ENCODE results near the gene TEX51. TPM values are rescaled to one million over a fixed set of nuclear protein-coding genes. Genes with fewer than 3 reads are reported as not detected.
A peak's percentile ranks its signal among the peaks of the same experiment; 100 is the strongest.

TEX51 gene
- total and polyA plus RNA-seq, 11 donors = not detected

- Histone ChIP-seq H3K27ac (no peak overlapping the region), H3K36me3 (no peaks in the 10 kb centered on the region), H3K4me3 (no peak overlapping the region), H3K4me1 (no peaks in the 10 kb centered on the region), H3K27me3 (no peaks in the 10 kb centered on the region), H3K9me3 (no peaks in the 10 kb centered on the region)
- 85 to 91% (median 87%) methylated on average over 9 of the region's 9 CpGs for WGBS, 4 donors
- ATAC-seq (no peak), DNase-seq (peak in 1 of 5 donors; percentile 7)
- TF ChIP-seq CTCF (IDR thresholded peaks at IDR 0.05) = no peak
- TF ChIP-seq POLR2A (IDR thresholded peaks at IDR 0.05) = no peak
- intact Hi-C loops (cut with DNase I) = no loop called here
Observed at GRCh38 chr2:126894585-126895182, 4.0 kb upstream of the TEX51 start.

DNA sequence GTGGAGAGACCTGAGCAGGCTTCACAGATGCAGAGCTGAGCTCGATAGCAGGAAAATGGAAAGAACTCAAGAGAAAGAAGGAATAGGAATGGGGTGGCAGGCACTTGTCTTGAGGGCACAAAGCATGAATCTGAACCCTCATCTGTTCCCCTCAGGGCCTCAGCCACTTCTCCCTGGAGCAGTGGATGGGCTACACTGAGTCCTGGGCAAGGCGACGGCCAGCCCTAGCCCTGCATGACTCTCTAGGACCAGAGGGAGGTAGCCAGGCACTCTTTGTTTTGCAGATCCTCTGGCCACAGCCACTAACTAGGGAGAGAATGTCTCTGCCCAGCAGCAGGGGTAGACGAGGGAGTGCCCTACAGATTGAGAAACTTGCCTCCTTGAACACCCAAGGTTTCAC, 3.4 kb upstream of the TEX51 start:
- TF ChIP-seq POLR2A (IDR thresholded peaks at IDR 0.05) = no peak
- no peak for TF ChIP-seq CTCF (IDR thresholded peaks at IDR 0.05)
- Histone ChIP-seq H3K36me3 (no peaks in the 10 kb centered on the region), H3K9me3 (no peaks in the 10 kb centered on the region), H3K4me1 (no peaks in the 10 kb centered on the region), H3K27ac (no peak overlapping the region), H3K4me3 (no peak overlapping the region), H3K27me3 (no peaks in the 10 kb centered on the region)
- intact Hi-C loops (cut with DNase I) = no loop called here
- peak in 2 of 5 donors; percentile 2 to 6 for DNase-seq
- ATAC-seq = no peak
- 55 to 62% (median 59%) methylated on average over 4 of the region's 4 CpGs for WGBS, 4 donors

GRCh38 chr2:126896471-126896870, 2.2 kb upstream of the TEX51 start:
- 58 to 79% (median 71%) methylated on average over 4 of the region's 4 CpGs for WGBS, 4 donors
- Histone ChIP-seq H3K4me3 (no peak overlapping the region), H3K27ac (no peak overlapping the region), H3K4me1 (no peaks in the 10 kb centered on the region), H3K27me3 (no peaks in the 10 kb centered on the region), H3K9me3 (no peaks in the 10 kb centered on the region), H3K36me3 (no peaks in the 10 kb centered on the region)
- intact Hi-C loops (cut with DNase I) = no loop called here
- TF ChIP-seq CTCF (IDR thresholded peaks at IDR 0.05) (no peak), POLR2A (IDR thresholded peaks at IDR 0.05) (no peak)
- DNase-seq (no peak), ATAC-seq (no peak)

DNA sequence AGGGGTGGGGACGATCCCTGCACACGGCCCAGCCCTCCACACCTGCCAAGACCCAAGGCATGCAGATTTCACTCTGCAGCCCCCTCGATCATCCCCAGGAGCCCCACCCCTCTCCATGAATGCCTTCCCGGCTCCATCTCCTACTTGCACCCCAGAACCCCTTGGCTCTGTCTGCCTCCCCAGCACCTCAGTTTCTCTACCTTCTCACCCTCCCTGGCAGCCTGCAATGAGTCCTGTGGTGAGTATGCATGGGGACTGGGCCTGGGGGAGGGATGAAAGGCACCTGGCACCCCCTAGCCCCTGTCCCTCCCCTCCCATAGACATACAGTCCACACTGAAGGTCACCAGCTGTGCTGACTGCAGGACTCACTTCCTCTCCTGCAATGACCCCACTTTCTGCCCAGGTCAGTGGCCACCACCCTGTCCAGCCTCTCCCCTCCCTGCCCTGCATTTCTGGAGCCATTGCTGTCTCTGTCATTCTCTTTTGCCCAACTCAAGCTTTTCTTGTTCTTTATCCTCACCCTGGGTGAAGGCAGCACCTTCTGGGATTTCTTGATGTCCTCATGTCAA, 1.0 kb downstream of the TEX51 start:
- no peaks in the 10 kb centered on the region for H3K36me3 ChIP-seq
- H3K27me3 ChIP-seq = no peaks in the 10 kb centered on the region
- peaks cover 0 to 11% (median 3%) of the 10 kb centered on the region in 12 donors for H3K9me3 ChIP-seq
- intact Hi-C loops (cut with DNase I) = no loop called here
- H3K27ac ChIP-seq = no peak overlapping the region
- ATAC-seq = no peak
- 77 to 89% (median 85%) methylated on average over 4 of the region's 4 CpGs for WGBS, 4 donors
- DNase-seq = no peak
- TF ChIP-seq POLR2A (IDR thresholded peaks at IDR 0.05) (no peak), CTCF (IDR thresholded peaks at IDR 0.05) (no peak)
- H3K4me3 ChIP-seq = no peak overlapping the region
- H3K4me1 ChIP-seq = no peaks in the 10 kb centered on the region

All from heart left ventricle (tissue), 16 donors.